ENCODE data around the gene NARS2.

GRCh38 chr11:78390809-78391208 is 183.9 kb downstream of the NARS2 start:
- TF ChIP-seq, protein P1, sequence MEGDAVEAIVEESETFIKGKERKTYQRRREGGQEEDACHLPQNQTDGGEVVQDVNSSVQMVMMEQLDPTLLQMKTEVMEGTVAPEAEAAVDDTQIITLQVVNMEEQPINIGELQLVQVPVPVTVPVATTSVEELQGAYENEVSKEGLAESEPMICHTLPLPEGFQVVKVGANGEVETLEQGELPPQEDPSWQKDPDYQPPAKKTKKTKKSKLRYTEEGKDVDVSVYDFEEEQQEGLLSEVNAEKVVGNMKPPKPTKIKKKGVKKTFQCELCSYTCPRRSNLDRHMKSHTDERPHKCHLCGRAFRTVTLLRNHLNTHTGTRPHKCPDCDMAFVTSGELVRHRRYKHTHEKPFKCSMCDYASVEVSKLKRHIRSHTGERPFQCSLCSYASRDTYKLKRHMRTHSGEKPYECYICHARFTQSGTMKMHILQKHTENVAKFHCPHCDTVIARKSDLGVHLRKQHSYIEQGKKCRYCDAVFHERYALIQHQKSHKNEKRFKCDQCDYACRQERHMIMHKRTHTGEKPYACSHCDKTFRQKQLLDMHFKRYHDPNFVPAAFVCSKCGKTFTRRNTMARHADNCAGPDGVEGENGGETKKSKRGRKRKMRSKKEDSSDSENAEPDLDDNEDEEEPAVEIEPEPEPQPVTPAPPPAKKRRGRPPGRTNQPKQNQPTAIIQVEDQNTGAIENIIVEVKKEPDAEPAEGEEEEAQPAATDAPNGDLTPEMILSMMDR (IDR thresholded peaks at IDR 0.05; ENCODE audit: low read depth, low read length) = no peak
- TF ChIP-seq POLR2A (IDR thresholded peaks at IDR 0.05; ENCODE audit: extremely low read depth, insufficient read length) (no peak), MYC (IDR thresholded peaks at IDR 0.05; ENCODE audit: low read depth, low read length) (no peak)

Data from NB4 (cell line).